Prostate gland (tissue), 2 donors: ENCODE data around the gene WHRN. TPM values are rescaled to one million over a fixed set of nuclear protein-coding genes. Genes with fewer than 3 reads are reported as not detected.

ENCODE experiments used
- DNase-seq: peaks from one replicate; pipeline ENCODE4 v3.0.0-alpha.2; 2019; ENCODE audit warnings: low spot score
- H3K27ac ChIP-seq, 2 donors: fragments of 200-600 bp; sonication (generic); 2 replicates each; pipeline ENCODE4 v1.5.1; 2017 to 2019
- H3K27me3 ChIP-seq: fragments of 200-600 bp; sonication (generic); replicated peaks from 2 replicates; pipeline ENCODE4 v1.5.1; 2019; ENCODE audit not compliant: insufficient read depth
- H3K36me3 ChIP-seq, 2 donors: fragments of 200-600 bp; sonication (generic); 1 replicate in 1 of 2; 2 replicates in 1 of 2; pipeline versions ENCODE4 v1.5.1 to v1.8.1; 2017 to 2019
- H3K4me1 ChIP-seq: fragments of 200-600 bp; sonication (generic); replicated peaks from 2 replicates; pipeline ENCODE4 v1.5.1; 2019
- H3K4me3 ChIP-seq, 2 donors: fragments of 200-600 bp; sonication (generic); 2 replicates each; pipeline ENCODE4 v1.5.1; 2017 to 2019
- H3K9me3 ChIP-seq: fragments of 200-600 bp; sonication (generic); 2 replicates; pipeline ENCODE4 v1.5.1; 2017
- CTCF ChIP-seq, 4 experiments: fragments of 200-600 bp in 2 of 4; fragments of 450-650 bp in 2 of 4; sonication (generic) in 2 of 4; IDR thresholded peaks; 1 replicate in 3 of 4; 2 replicates in 1 of 4; pipeline ENCODE4 v1.5.1; 2016 to 2019; ENCODE audit warnings: antibody characterized with exemption in 4 of 4, mild to moderate bottlenecking in 2 of 4, moderate library complexity in 2 of 4
- POLR2A ChIP-seq: fragments of 450-650 bp; IDR thresholded peaks from one replicate; pipeline ENCODE4 v1.6.1; 2016; ENCODE audit warnings: antibody characterized with exemption, mild to moderate bottlenecking
- POLR2AphosphoS5 ChIP-seq: sonication (generic); formaldehyde crosslinking; IDR thresholded peaks from one replicate; pipeline ENCODE4 v1.6.1; 2017; ENCODE audit warnings: antibody characterized with exemption
- WGBS: methylation state at CpG from one replicate; pipeline ENCODE4 v1.1.5; 2018; 5-methylcytosine and 5-hydroxymethylcytosine counted together
- intact Hi-C: fragments of 100-400 bp; cut with DNase I; formaldehyde crosslinking; loops from one replicate; pipeline ENCODE4 v1.14.2; 2022
- total RNA-seq, 2 donors: library from RNA; depleted of rRNA; stranded (reverse); fragments of >200 nt; gene quantifications; one replicate each; pipeline ENCODE4 v1.1.0, GENCODE V29; 2016

Gene WHRN
- total RNA-seq, 2 donors from 2014 or later, result 13.8 to 102 TPM

- no peaks in the 10 kb centered on the region for H3K4me1 ChIP-seq
- no peak overlapping the region for H3K4me3 ChIP-seq
- no peaks in the 10 kb centered on the region for H3K9me3 ChIP-seq
- H3K27ac ChIP-seq, result no peak overlapping the region
- H3K36me3 ChIP-seq, result no peaks in the 10 kb centered on the region
- DNase-seq, result no peak
- TF ChIP-seq POLR2AphosphoS5 (no peak), POLR2A (no peak), CTCF (IDR thresholded peaks at IDR 0.05) (no peak)
- WGBS, result 75% methylated on average over 5 of the region's 5 CpGs
- intact Hi-C loops, result loop anchor here (2.0 to 10.0 kb wide), 3 partner anchors 75 to 605 kb away; no protein-coding TSS in a partner anchor
- H3K27me3 ChIP-seq, result no peaks in the 10 kb centered on the region
Observed at GRCh38 chr9:114409842-114410241, 95.4 kb downstream of the WHRN start.

GRCh38 chr9:114409103-114409780, 96.0 kb downstream of the WHRN start:
- Histone ChIP-seq H3K4me3 (no peak overlapping the region), H3K9me3 (no peaks in the 10 kb centered on the region), H3K36me3 (no peaks in the 10 kb centered on the region), H3K27ac (no peak overlapping the region), H3K4me1 (no peaks in the 10 kb centered on the region), H3K27me3 (no peaks in the 10 kb centered on the region)
- 74% methylated on average over 11 of the region's 11 CpGs for WGBS
- intact Hi-C loops, result loop anchor here (2.0 to 10.0 kb wide), 3 partner anchors 76 to 606 kb away; no protein-coding TSS in a partner anchor
- TF ChIP-seq POLR2A, result no peak
- no peak for TF ChIP-seq CTCF (IDR thresholded peaks at IDR 0.05)
- TF ChIP-seq POLR2AphosphoS5, result no peak
- DNase-seq, result no peak

- H3K4me1 ChIP-seq, result no peaks in the 10 kb centered on the region
- DNase-seq, result no peak
- H3K4me3 ChIP-seq, result no peak overlapping the region
- WGBS, result 83% methylated on average over 7 of the region's 7 CpGs
- TF ChIP-seq POLR2A, result no peak
- TF ChIP-seq CTCF (IDR thresholded peaks at IDR 0.05), result no peak
- TF ChIP-seq POLR2AphosphoS5, result no peak
- H3K27me3 ChIP-seq, result no peaks in the 10 kb centered on the region
- no peak overlapping the region for H3K27ac ChIP-seq
- no peaks in the 10 kb centered on the region for H3K9me3 ChIP-seq
- intact Hi-C loops, result loop anchor here (2.0 to 10.0 kb wide), 3 partner anchors 76 to 606 kb away; no protein-coding TSS in a partner anchor
- no peaks in the 10 kb centered on the region for H3K36me3 ChIP-seq
Observed at GRCh38 chr9:114408645-114409044, 96.6 kb downstream of the WHRN start.

GRCh38 chr9:114407889-114408288, 97.4 kb downstream of the WHRN start:
- H3K4me1 ChIP-seq, result no peaks in the 10 kb centered on the region
- no peak overlapping the region for H3K4me3 ChIP-seq
- H3K36me3 ChIP-seq, result no peaks in the 10 kb centered on the region
- H3K27ac ChIP-seq, result no peak overlapping the region
- WGBS, result 73% methylated on average over 5 of the region's 5 CpGs
- intact Hi-C loops, result loop anchor here (2.0 to 10.0 kb wide), 3 partner anchors 77 to 607 kb away; no protein-coding TSS in a partner anchor
- no peak for TF ChIP-seq POLR2AphosphoS5
- TF ChIP-seq CTCF (IDR thresholded peaks at IDR 0.05), result no peak
- no peak for TF ChIP-seq POLR2A
- no peaks in the 10 kb centered on the region for H3K27me3 ChIP-seq
- DNase-seq, result no peak
- H3K9me3 ChIP-seq, result no peaks in the 10 kb centered on the region

- no peak overlapping the region for H3K27ac ChIP-seq
- DNase-seq, result no peak
- TF ChIP-seq POLR2AphosphoS5 (no peak), CTCF (IDR thresholded peaks at IDR 0.05) (no peak), POLR2A (no peak)
- no peak overlapping the region for H3K4me3 ChIP-seq
- H3K27me3 ChIP-seq, result no peaks in the 10 kb centered on the region
- intact Hi-C loops, result loop anchor here (10.0 kb wide), 2 partner anchors 78 to 608 kb away; no protein-coding TSS in a partner anchor
- H3K9me3 ChIP-seq, result no peaks in the 10 kb centered on the region
- no peaks in the 10 kb centered on the region for H3K36me3 ChIP-seq
- WGBS, result 93% methylated on average over 13 of the region's 13 CpGs
- no peaks in the 10 kb centered on the region for H3K4me1 ChIP-seq
Observed at GRCh38 chr9:114406441-114406840, 98.8 kb downstream of the WHRN start.
